Tibial nerve (tissue), 4 donors: Measurements from ENCODE around the gene ZNF669. TPM values are rescaled to one million over a fixed set of nuclear protein-coding genes. Genes with fewer than 3 reads are reported as not detected.

Source experiments
- DNase-seq, 2 donors: peaks; one replicate each; pipeline ENCODE4 v3.0.0-alpha.2; 2019; ENCODE audit warnings: low spot score in 2 of 2
- H3K27ac ChIP-seq, 4 donors: fragments of 200-600 bp; sonication (generic) in 3 of 4; one replicate each; pipeline ENCODE4 v1.5.1; 2017 to 2019; ENCODE audit warnings: mild to moderate bottlenecking in 1 of 4
- H3K27me3 ChIP-seq, 2 donors: fragments of 200-600 bp; sonication (generic) in 1 of 2; one replicate each; pipeline versions ENCODE4 v1.5.1 to v1.6.0; 2017 to 2019
- H3K36me3 ChIP-seq, 3 donors: fragments of 200-600 bp; sonication (generic); one replicate each; pipeline ENCODE4 v1.5.1; 2018 to 2019
- H3K4me1 ChIP-seq, 4 donors: fragments of 200-600 bp; sonication (generic) in 3 of 4; one replicate each; pipeline ENCODE4 v1.5.1; 2017 to 2019
- H3K4me3 ChIP-seq, 4 donors: fragments of 200-600 bp; sonication (generic) in 3 of 4; one replicate each; pipeline ENCODE4 v1.5.1; 2017 to 2019; ENCODE audit warnings: mild to moderate bottlenecking in 1 of 4, moderate library complexity in 1 of 4
- H3K9me3 ChIP-seq, 4 donors: fragments of 200-600 bp; sonication (generic) in 3 of 4; one replicate each; pipeline ENCODE4 v1.5.1; 2017 to 2019
- CTCF ChIP-seq, 5 experiments: fragments of 200-600 bp in 3 of 5; fragments of 450-650 bp in 2 of 5; sonication (generic) in 3 of 5; IDR thresholded peaks; one replicate each; pipeline ENCODE4 v1.5.1; 2016 to 2019; ENCODE audit warnings: antibody characterized with exemption in 5 of 5, mild to moderate bottlenecking in 3 of 5, moderate library complexity in 2 of 5
- EP300 ChIP-seq, 2 donors: sonication (generic); formaldehyde crosslinking; IDR thresholded peaks; one replicate each; pipeline ENCODE4 v1.6.1; 2017; ENCODE audit warnings: antibody characterized with exemption in 2 of 2, mild to moderate bottlenecking in 1 of 2
- POLR2A ChIP-seq, 2 donors: fragments of 450-650 bp; IDR thresholded peaks; one replicate each; pipeline ENCODE4 v1.6.1; 2017; ENCODE audit warnings: antibody characterized with exemption in 2 of 2, mild to moderate bottlenecking in 2 of 2, moderate library complexity in 2 of 2
- WGBS, 2 donors: methylation state at CpG; one replicate each; pipeline ENCODE4 v1.1.5; 2018; 5-methylcytosine and 5-hydroxymethylcytosine counted together
- total RNA-seq, 4 donors: library from RNA; depleted of rRNA; stranded (reverse); fragments of >200 nt; gene quantifications; one replicate each; pipeline ENCODE4 v1.1.0, GENCODE V29; 2016

ZNF669 gene
- total RNA-seq, 4 donors from 2014 or later = 6.0 to 12.2 (median 8.7) TPM

- Histone ChIP-seq H3K9me3 (peaks cover 0 to 2% (median 0%) of the 10 kb centered on the region in 4 donors), H3K27ac (peak within 1 kb of the TSS; percentile 53 to 90 (median 74)), H3K4me3 (peak within 1 kb of the TSS; percentile 77 to 90 (median 77)), H3K27me3 (no peaks in the 10 kb centered on the region), H3K36me3 (peaks cover 0 to 10% (median 0%) of the 10 kb centered on the region in 3 donors), H3K4me1 (peaks cover 0 to 19% (median 9%) of the 10 kb centered on the region in 4 donors)
- TF ChIP-seq EP300 (IDR thresholded peaks at IDR 0.05) (peak in 1 of 2 donors; percentile 88), CTCF (IDR thresholded peaks at IDR 0.05) (no peak), POLR2A (IDR thresholded peaks at IDR 0.05) (peak; percentile 36 to 83)
- 0 to 1% methylated on average over 28 to 57 of the region's 57 CpGs for WGBS, 2 donors
- DNase-seq = peak; percentile 94 to 97
These were observed 25.7 kb downstream of the ZNF669 start, which contains the start of gene ZNF670 for GRCh38 chr1:247078258-247079140. Gene ZNF670, minus strand, starts transcription at chr1:247078811. Its CDS starts 215 bp downstream, at chr1:247078596.

GRCh38 chr1:247077876-247078257 lies 26.3 kb downstream of the ZNF669 start:
- no peak for DNase-seq
- TF ChIP-seq POLR2A (IDR thresholded peaks at IDR 0.05) = no peak
- no peak for TF ChIP-seq CTCF (IDR thresholded peaks at IDR 0.05)
- TF ChIP-seq EP300 (IDR thresholded peaks at IDR 0.05) = no peak
- Histone ChIP-seq H3K9me3 (no peaks in the 10 kb centered on the region), H3K4me1 (peaks cover 0 to 19% (median 9%) of the 10 kb centered on the region in 4 donors), H3K4me3 (peak overlapping the region; percentile 77 to 90 (median 77)), H3K27me3 (no peaks in the 10 kb centered on the region), H3K27ac (peak overlapping the region; percentile 53 to 90 (median 74)), H3K36me3 (peaks cover 0 to 11% (median 0%) of the 10 kb centered on the region in 3 donors)
- WGBS, 2 donors = 0 to 1% methylated on average over 8 of the region's 8 CpGs

- no peak overlapping the region for H3K27ac ChIP-seq
- TF ChIP-seq CTCF (IDR thresholded peaks at IDR 0.05) = no peak
- no peak for TF ChIP-seq EP300 (IDR thresholded peaks at IDR 0.05)
- TF ChIP-seq POLR2A (IDR thresholded peaks at IDR 0.05) = no peak
- H3K9me3 ChIP-seq = peaks cover 0 to 2% (median 0%) of the 10 kb centered on the region in 4 donors
- peak overlapping the region in 1 of 4 donors; percentile 77 for H3K4me3 ChIP-seq
- DNase-seq = no peak
- H3K36me3 ChIP-seq = peaks cover 0 to 11% (median 0%) of the 10 kb centered on the region in 3 donors
- WGBS, 2 donors = 68 to 73% methylated on average over 3 of the region's 3 CpGs
- no peaks in the 10 kb centered on the region for H3K27me3 ChIP-seq
- peaks cover 0 to 19% (median 9%) of the 10 kb centered on the region in 4 donors for H3K4me1 ChIP-seq
These were observed 26.9 kb downstream of the ZNF669 start for GRCh38 chr1:247077213-247077612.

DNA sequence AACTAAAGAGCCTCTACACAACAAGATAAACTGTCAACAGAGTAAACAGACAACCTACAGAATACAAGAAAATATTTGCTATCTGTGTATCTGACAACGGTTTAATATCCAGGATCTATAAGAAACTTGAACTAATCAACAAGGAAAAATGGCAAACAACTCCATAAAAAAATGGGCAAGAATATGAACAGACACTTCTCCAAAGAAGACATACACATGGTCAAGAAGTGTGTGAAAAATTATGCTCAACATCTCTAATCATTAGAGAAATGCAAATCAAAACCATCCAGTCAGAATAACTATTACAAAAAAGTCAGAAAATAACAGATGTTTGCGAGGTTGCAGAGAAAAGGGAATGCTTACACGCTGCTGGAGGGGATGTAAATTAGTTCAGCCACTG lies 33.5 kb downstream of the ZNF669 start:
- peaks cover 0 to 11% (median 0%) of the 10 kb centered on the region in 3 donors for H3K36me3 ChIP-seq
- H3K27ac ChIP-seq = no peak overlapping the region
- peaks cover 0 to 38% (median 0%) of the 10 kb centered on the region in 4 donors for H3K9me3 ChIP-seq
- 93 to 94% methylated on average over 3 of the region's 3 CpGs for WGBS, 2 donors
- TF ChIP-seq CTCF (IDR thresholded peaks at IDR 0.05) (no peak), EP300 (IDR thresholded peaks at IDR 0.05) (no peak), POLR2A (IDR thresholded peaks at IDR 0.05) (no peak)
- no peaks in the 10 kb centered on the region for H3K4me1 ChIP-seq
- no peak overlapping the region for H3K4me3 ChIP-seq
- no peaks in the 10 kb centered on the region for H3K27me3 ChIP-seq
- DNase-seq = no peak

DNA sequence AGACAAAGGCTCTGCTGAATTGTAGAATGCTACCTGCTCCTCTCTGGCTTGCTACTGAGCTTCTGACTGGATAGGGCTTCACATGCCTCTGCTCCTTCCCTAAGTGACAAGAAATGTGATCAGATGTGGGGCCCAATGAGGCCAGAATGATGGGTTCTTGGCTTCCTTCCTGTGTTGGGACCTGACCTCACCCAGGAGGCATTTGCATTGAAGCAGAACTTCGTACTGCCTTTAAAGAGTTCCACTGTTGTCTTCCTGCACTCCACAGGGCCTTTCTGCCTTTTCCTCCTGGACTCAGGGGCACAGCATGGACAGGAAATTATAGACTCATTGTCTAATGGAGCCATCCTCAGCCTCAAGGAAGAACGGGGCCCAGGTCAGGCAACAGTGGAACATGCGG lies 39.9 kb downstream of the ZNF669 start:
- no peak overlapping the region for H3K4me3 ChIP-seq
- 84 to 91% methylated on average over 3 of the region's 3 CpGs for WGBS, 2 donors
- no peaks in the 10 kb centered on the region for H3K36me3 ChIP-seq
- no peaks in the 10 kb centered on the region for H3K4me1 ChIP-seq
- H3K27ac ChIP-seq = no peak overlapping the region
- no peak for TF ChIP-seq POLR2A (IDR thresholded peaks at IDR 0.05)
- no peak for TF ChIP-seq EP300 (IDR thresholded peaks at IDR 0.05)
- no peak for TF ChIP-seq CTCF (IDR thresholded peaks at IDR 0.05)
- H3K27me3 ChIP-seq = no peaks in the 10 kb centered on the region
- H3K9me3 ChIP-seq = peaks cover 0 to 25% (median 0%) of the 10 kb centered on the region in 4 donors
- DNase-seq = no peak
